Coronary artery (tissue), 2 donors: ENCODE measurements around the gene GPR65.

ENCODE experiments used
- DNase-seq: peaks from one replicate; pipeline ENCODE4 v3.0.0-alpha.2; 2017; ENCODE audit warnings: low spot score
- H3K27ac ChIP-seq, 2 donors: fragments of 200-600 bp; sonication (generic); one replicate each; pipeline ENCODE4 v1.5.1; 2016 to 2019
- H3K4me3 ChIP-seq: fragments of 200-600 bp; sonication (generic); 2 replicates; pipeline ENCODE4 v1.5.1; 2016; ENCODE audit warnings: mild to moderate bottlenecking, moderate library complexity
- TF ChIP-seq, protein P1 (sequence below): fragments of 200-600 bp; sonication (generic); IDR thresholded peaks from one replicate; pipeline ENCODE4 v1.5.1; 2019; ENCODE audit warnings: antibody characterized with exemption

GPR65 gene

GRCh38 chr14:88025313-88025712 lies 20.4 kb downstream of the GPR65 start:
- Histone ChIP-seq H3K4me3 (no peak overlapping the region), H3K27ac (no peak overlapping the region)
- DNase-seq = no peak
- TF ChIP-seq, protein P1, sequence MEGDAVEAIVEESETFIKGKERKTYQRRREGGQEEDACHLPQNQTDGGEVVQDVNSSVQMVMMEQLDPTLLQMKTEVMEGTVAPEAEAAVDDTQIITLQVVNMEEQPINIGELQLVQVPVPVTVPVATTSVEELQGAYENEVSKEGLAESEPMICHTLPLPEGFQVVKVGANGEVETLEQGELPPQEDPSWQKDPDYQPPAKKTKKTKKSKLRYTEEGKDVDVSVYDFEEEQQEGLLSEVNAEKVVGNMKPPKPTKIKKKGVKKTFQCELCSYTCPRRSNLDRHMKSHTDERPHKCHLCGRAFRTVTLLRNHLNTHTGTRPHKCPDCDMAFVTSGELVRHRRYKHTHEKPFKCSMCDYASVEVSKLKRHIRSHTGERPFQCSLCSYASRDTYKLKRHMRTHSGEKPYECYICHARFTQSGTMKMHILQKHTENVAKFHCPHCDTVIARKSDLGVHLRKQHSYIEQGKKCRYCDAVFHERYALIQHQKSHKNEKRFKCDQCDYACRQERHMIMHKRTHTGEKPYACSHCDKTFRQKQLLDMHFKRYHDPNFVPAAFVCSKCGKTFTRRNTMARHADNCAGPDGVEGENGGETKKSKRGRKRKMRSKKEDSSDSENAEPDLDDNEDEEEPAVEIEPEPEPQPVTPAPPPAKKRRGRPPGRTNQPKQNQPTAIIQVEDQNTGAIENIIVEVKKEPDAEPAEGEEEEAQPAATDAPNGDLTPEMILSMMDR = no peak

- TF ChIP-seq, protein P1 = no peak
- DNase-seq = no peak
- H3K4me3 ChIP-seq = no peak overlapping the region
- H3K27ac ChIP-seq = no peak overlapping the region
These were observed 22.0 kb downstream of the GPR65 start for GRCh38 chr14:88026890-88027289.

DNA sequence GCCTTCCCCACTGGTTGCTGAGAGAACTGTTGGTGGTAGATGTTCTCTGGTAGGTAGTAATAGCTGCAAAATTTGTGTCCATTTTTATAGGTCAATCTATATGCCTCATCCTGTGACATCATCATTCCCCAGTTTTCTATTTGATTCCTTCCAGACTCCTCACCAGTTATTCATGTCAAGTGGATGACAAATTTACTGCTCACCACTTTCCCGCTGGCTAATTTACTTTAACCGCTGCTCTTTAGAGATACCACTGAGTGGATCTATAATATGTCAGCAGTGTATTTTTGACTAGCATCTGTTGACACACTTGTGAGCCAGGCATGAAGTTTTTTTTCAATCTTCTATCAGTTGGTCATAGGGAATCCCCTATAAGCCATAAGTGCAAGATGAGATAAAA lies 24.6 kb downstream of the GPR65 start:
- DNase-seq = no peak
- TF ChIP-seq, protein P1 = no peak
- H3K4me3 ChIP-seq = no peak overlapping the region
- H3K27ac ChIP-seq = no peak overlapping the region

GRCh38 chr14:88030079-88030478 lies 25.1 kb downstream of the GPR65 start:
- H3K4me3 ChIP-seq = no peak overlapping the region
- no peak for DNase-seq
- H3K27ac ChIP-seq = no peak overlapping the region
- TF ChIP-seq, protein P1 = no peak

GRCh38 chr14:88030892-88031291 lies 26.0 kb downstream of the GPR65 start:
- H3K4me3 ChIP-seq = no peak overlapping the region
- no peak for DNase-seq
- no peak overlapping the region for H3K27ac ChIP-seq
- TF ChIP-seq, protein P1 = no peak

GRCh38 chr14:88032373-88032772 lies 27.4 kb downstream of the GPR65 start:
- Histone ChIP-seq H3K4me3 (no peak overlapping the region), H3K27ac (no peak overlapping the region)

DNA sequence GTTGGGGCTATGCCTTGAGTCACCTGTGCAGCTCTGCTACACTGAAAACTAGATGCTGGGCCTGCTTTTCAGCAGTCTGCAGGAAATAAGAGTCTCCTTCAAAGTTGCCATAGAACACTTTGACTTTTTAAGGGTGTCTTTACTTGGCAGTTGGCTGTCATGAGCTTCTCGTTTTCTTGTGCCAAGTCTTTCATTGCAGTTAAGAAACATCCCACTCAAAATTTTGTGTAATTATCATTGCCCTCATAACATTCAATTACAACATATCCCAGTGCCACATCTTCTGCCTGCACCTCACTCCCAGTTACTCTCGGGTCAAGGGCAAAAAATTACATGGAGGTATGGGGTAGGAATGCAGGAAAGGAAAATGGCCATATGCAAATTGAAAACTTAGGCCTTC lies 29.1 kb downstream of the GPR65 start:
- TF ChIP-seq, protein P1 = no peak
- Histone ChIP-seq H3K27ac (no peak overlapping the region), H3K4me3 (no peak overlapping the region)
- no peak for DNase-seq

More at GRCh38 chr14:88032373-88032772, 27.4 kb downstream of the GPR65 start:
- DNase-seq = no peak
- TF ChIP-seq, protein P1 = no peak
